Neural cell (in vitro differentiated cells): ENCODE measurements around the gene DNMBP. TPM values are rescaled to one million over a fixed set of nuclear protein-coding genes. Genes with fewer than 3 reads are reported as not detected.

Experiments used
- H2AFZ ChIP-seq: fragments of 200-600, 300-800 bp; sonication (generic), shearing (Covaris generic); 2 replicates; pipeline ENCODE4 v1.6.0; 2014; ENCODE audit warnings: low read depth, mild to moderate bottlenecking, antibody characterized with exemption, low read length, moderate library complexity
- H3F3A ChIP-seq: fragments of 200-600 bp; shearing (Covaris generic); 2 replicates; pipeline ENCODE4 v1.6.1; 2016; ENCODE audit warnings: mild to moderate bottlenecking, moderate library complexity, mixed read lengths, antibody characterized with exemption, low read length; ENCODE audit not compliant: insufficient read depth, poor library complexity, severe bottlenecking
- H3K27ac ChIP-seq: fragments of 200-600, 300-800 bp; sonication (generic), shearing (Covaris generic); 2 replicates; pipeline ENCODE4 v1.5.1; 2014; ENCODE audit warnings: mild to moderate bottlenecking, low read length, moderate library complexity
- H3K27me3 ChIP-seq: fragments of 300-800, 200-600 bp; sonication (generic), shearing (Covaris generic); 2 replicates; pipeline ENCODE4 v1.6.0; 2014; ENCODE audit warnings: mild to moderate bottlenecking, low read depth, low read length, moderate library complexity; ENCODE audit not compliant: insufficient read depth
- H3K36me3 ChIP-seq: fragments of 300-800, 200-600 bp; sonication (generic), shearing (Covaris generic); 2 replicates; pipeline ENCODE4 v1.5.1; 2014; ENCODE audit warnings: mild to moderate bottlenecking, antibody characterized with exemption, low read length, moderate library complexity; ENCODE audit not compliant: insufficient read depth
- H3K4me2 ChIP-seq: fragments of 300-800, 200-600 bp; sonication (generic), shearing (Covaris generic); 2 replicates; pipeline ENCODE4 v1.6.0; 2014; ENCODE audit warnings: mild to moderate bottlenecking, low read length
- H3K4me3 ChIP-seq: fragments of 300-800, 200-600 bp; sonication (generic), shearing (Covaris generic); 2 replicates; pipeline ENCODE4 v1.5.1; 2014; ENCODE audit warnings: mild to moderate bottlenecking, low read length, moderate library complexity
- H3K79me2 ChIP-seq: fragments of 200-600 bp; shearing (Covaris generic); replicated peaks from 2 replicates; pipeline ENCODE4 v1.6.0; 2014; ENCODE audit warnings: mild to moderate bottlenecking, low read length, moderate library complexity; ENCODE audit not compliant: insufficient read depth
- H3K9ac ChIP-seq: fragments of 300-800, 200-600 bp; sonication (generic), shearing (Covaris generic); 2 replicates; pipeline ENCODE4 v1.6.1; 2016; ENCODE audit warnings: mild to moderate bottlenecking, low read length, mixed read lengths
- H3K9me2 ChIP-seq: fragments of 200-600 bp; shearing (Covaris generic); 2 replicates; pipeline ENCODE4 v1.6.1; 2016; ENCODE audit warnings: mild to moderate bottlenecking, low read length, mixed read lengths; ENCODE audit not compliant: insufficient read depth
- H3K9me3 ChIP-seq: fragments of 200-600, 300-800 bp; sonication (generic), shearing (Covaris generic); 2 replicates; pipeline ENCODE4 v1.6.1; 2016; ENCODE audit warnings: mild to moderate bottlenecking, mixed run types, low read length, moderate library complexity, mixed read lengths
- H4K20me1 ChIP-seq: fragments of 200-600 bp; shearing (Covaris generic); 2 replicates; pipeline ENCODE4 v1.6.1; 2016; ENCODE audit warnings: mild to moderate bottlenecking, mixed run types; ENCODE audit not compliant: insufficient read depth
- CTCF ChIP-seq: fragments of 450-650 bp; IDR thresholded peaks from 2 replicates; pipeline ENCODE4 v1.5.1; 2014; ENCODE audit warnings: antibody characterized with exemption, mild to moderate bottlenecking, moderate library complexity; ENCODE audit not compliant: poor library complexity, severe bottlenecking
- EP300 ChIP-seq: fragments of 450-650 bp; conservative IDR thresholded peaks from 2 replicates; pipeline ENCODE4 v1.6.1; 2014; ENCODE audit warnings: antibody characterized with exemption, mild to moderate bottlenecking, moderate library complexity; ENCODE audit not compliant: poor library complexity, severe bottlenecking
- EZH2 ChIP-seq: fragments of 200-600, 300-800 bp; shearing (Covaris generic), sonication (generic); IDR thresholded peaks from 2 replicates; pipeline ENCODE4 v1.6.1; 2014; ENCODE audit warnings: antibody characterized with exemption, low read length, borderline replicate concordance, mild to moderate bottlenecking; ENCODE audit not compliant: insufficient read depth, poor library complexity, severe bottlenecking
- MXI1 ChIP-seq: fragments of 450-650 bp; conservative IDR thresholded peaks from 2 replicates; pipeline ENCODE4 v1.6.1; 2014; ENCODE audit warnings: antibody characterized with exemption, mild to moderate bottlenecking; ENCODE audit not compliant: poor library complexity, severe bottlenecking
- POLR2AphosphoS5 ChIP-seq: IDR thresholded peaks from 2 replicates; pipeline ENCODE4 v1.6.1; 2012
- RAD21 ChIP-seq: fragments of 450-650 bp; conservative IDR thresholded peaks from 2 replicates; pipeline ENCODE4 v1.6.1; 2014; ENCODE audit warnings: antibody characterized with exemption, mild to moderate bottlenecking, moderate library complexity
- REST ChIP-seq: IDR thresholded peaks from 2 replicates; pipeline ENCODE4 v1.6.1; 2012; ENCODE audit warnings: borderline replicate concordance
- SMC3 ChIP-seq: fragments of 450-650 bp; conservative IDR thresholded peaks from 2 replicates; pipeline ENCODE4 v1.6.1; 2014; ENCODE audit warnings: antibody characterized with exemption, mild to moderate bottlenecking, moderate library complexity; ENCODE audit not compliant: poor library complexity
- TAF1 ChIP-seq: IDR thresholded peaks from 2 replicates; pipeline ENCODE4 v1.6.1; 2012; ENCODE audit warnings: low read depth
- polyA plus RNA-seq: library from polyadenylated mRNA; depleted of rRNA; stranded (reverse); fragments of >200 nt; gene quantifications from 2 replicates; pipeline ENCODE4 v1.2.3, GENCODE V29; 2014

Gene DNMBP
- polyA plus RNA-seq, 1 donor from 2014 or later, result 2.3 TPM

DNA sequence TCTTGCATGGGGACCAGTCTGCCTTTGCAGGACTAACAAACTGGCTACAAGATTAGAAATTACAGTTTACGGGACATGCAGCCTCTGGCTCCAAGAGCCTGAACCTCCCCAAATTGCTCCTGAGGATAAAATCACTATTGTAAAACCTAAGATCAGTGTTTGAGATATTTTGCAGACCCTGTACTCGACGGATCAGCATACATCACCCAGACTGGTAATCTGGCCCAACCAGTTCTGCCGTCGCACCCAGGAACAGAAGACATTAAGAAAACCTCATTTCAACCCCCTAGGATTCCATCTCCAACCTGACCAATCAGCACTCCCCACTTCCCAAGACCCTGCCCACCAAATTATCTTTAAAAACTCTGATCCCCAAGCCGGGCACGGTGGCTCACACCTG is 27.1 kb upstream of the DNMBP start:
- Histone ChIP-seq H3F3A (no peaks in the 10 kb centered on the region), H3K27ac (no peak overlapping the region), H3K9me2 (no peaks in the 10 kb centered on the region), H2AFZ (no peak overlapping the region), H3K4me3 (no peak overlapping the region), H3K9ac (no peak overlapping the region), H3K79me2 (no peaks in the 10 kb centered on the region), H3K27me3 (no peaks in the 10 kb centered on the region), H3K36me3 (no peaks in the 10 kb centered on the region), H4K20me1 (no peaks in the 10 kb centered on the region), H3K4me2 (no peak overlapping the region), H3K9me3 (no peaks in the 10 kb centered on the region)
- TF ChIP-seq TAF1 (no peak), EZH2 (no peak), REST (no peak), EP300 (no peak), POLR2AphosphoS5 (no peak), RAD21 (no peak), SMC3 (no peak), MXI1 (no peak), CTCF (no peak)

- Histone ChIP-seq H3K4me3 (no peak overlapping the region), H3K36me3 (no peaks in the 10 kb centered on the region), H3K9me2 (no peaks in the 10 kb centered on the region), H3K79me2 (no peaks in the 10 kb centered on the region), H3K27ac (no peak overlapping the region), H3K27me3 (no peaks in the 10 kb centered on the region), H3K4me2 (no peak overlapping the region), H3K9ac (no peak overlapping the region), H4K20me1 (no peaks in the 10 kb centered on the region), H2AFZ (no peak overlapping the region), H3F3A (no peaks in the 10 kb centered on the region), H3K9me3 (no peaks in the 10 kb centered on the region)
- TF ChIP-seq CTCF (no peak), MXI1 (no peak), POLR2AphosphoS5 (no peak), SMC3 (no peak), RAD21 (no peak), REST (no peak), EP300 (no peak), TAF1 (no peak), EZH2 (no peak)
Observed at GRCh38 chr10:100033766-100034418, 24.1 kb upstream of the DNMBP start.
